H1 (cell line): ENCODE measurements around the gene AIFM3.

Experiments used
- CHD1 ChIP-seq: IDR thresholded peaks from 2 replicates; pipeline ENCODE4 v1.6.1; 2012; ENCODE audit warnings: low read depth, low read length, improper control_type of control experiment
- EP300 ChIP-seq, 2 experiments: IDR thresholded peaks; 1 replicate in 1 of 2; 2 replicates in 1 of 2; pipeline ENCODE4 v1.6.1; 2011 to 2012; ENCODE audit warnings: low read depth in 2 of 2, low read length in 2 of 2, mild to moderate bottlenecking in 2 of 2, borderline replicate concordance in 1 of 2, inconsistent platforms in 1 of 2, moderate library complexity in 1 of 2
- FOSL1 ChIP-seq: IDR thresholded peaks from 2 replicates; pipeline ENCODE4 v1.6.1; 2011; ENCODE audit warnings: mild to moderate bottlenecking, low read depth, low read length, moderate library complexity; ENCODE audit not compliant: insufficient read depth
- POLR2A ChIP-seq, 2 experiments: IDR thresholded peaks; 1 replicate in 1 of 2; 2 replicates in 1 of 2; pipeline ENCODE4 v1.6.1; 2011; ENCODE audit warnings: low read depth in 2 of 2, low read length in 2 of 2, mild to moderate bottlenecking in 2 of 2; ENCODE audit errors: control extremely low read depth in 1 of 2

- TF ChIP-seq CHD1 (no peak), POLR2A (IDR thresholded peaks at IDR 0.05; ENCODE audit: control extremely low read depth in 1 of 2, low read depth in 2 of 2, low read length in 2 of 2) (no peak), FOSL1 (no peak), EP300 (IDR thresholded peaks at IDR 0.05; ENCODE audit: borderline replicate concordance in 1 of 2, low read depth in 2 of 2, low read length in 2 of 2) (no peak)
Observed at GRCh38 chr22:21009638-21010425, 42.8 kb downstream of the AIFM3 start.
